ENCODE data around the gene MPV17L2. TPM values are rescaled to one million over a fixed set of nuclear protein-coding genes. Genes with fewer than 3 reads are reported as not detected.

The MPV17L2 gene
- total and polyA plus RNA-seq, 2 experiments from 2014 or later: 38.7 to 81.3 TPM

DNA sequence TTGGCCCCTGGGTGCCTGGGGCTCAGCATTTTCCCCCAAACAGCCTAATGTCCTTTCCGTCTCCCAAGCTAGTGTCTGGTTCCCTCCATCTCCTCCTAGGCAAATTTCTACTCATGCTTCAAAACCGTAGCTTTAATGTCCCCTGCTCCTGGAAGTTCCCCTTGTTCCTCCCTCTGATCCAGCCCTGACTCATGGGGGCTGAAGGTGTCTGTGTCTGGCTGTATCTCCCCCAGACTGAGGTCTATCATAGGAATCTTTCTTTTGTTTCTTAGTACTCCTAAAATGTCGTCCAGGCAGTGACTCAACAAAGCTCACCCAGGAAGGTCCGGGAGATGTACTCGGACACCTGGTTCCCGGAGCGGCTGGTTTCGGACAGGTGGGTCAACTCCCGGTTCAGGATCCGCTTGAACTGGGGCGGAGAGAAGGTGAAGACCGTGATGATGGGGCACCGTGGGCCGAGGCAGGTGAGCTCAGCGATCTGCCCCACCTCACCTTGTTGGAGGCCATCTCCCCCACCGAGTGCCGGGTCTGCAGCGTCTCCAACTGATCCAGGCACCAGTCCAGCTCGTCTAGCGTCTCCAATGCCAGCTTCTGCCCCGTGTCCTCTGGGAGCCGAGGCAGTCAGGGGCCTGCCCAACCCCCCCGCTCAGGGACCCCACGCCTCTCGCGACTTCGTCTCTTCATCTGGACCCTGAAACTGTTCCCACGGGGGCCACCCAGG is 27.1 kb downstream of the MPV17L2 start:
- ATAC-seq: no peak
- H3K4me3 ChIP-seq: peak overlapping the region; percentile 50
- no peak overlapping the region for H3K27ac ChIP-seq (ENCODE audit: low read depth)
- peaks cover 16% of the 10 kb centered on the region; the same call in 1 of the 2 replicates for H3F3A ChIP-seq (replicated peaks; ENCODE audit: low read depth)
- H3K27me3 ChIP-seq (ENCODE audit: insufficient read depth): peaks cover 3% of the 10 kb centered on the region
- TF ChIP-seq EZH2 (IDR thresholded peaks at IDR 0.05; ENCODE audit: low read depth, unreplicated experiment) (no peak), POLR2AphosphoS5 (IDR thresholded peaks at IDR 0.05; ENCODE audit: low read depth) (no peak), ZNF331 (CRISPR knock-in tag; IDR thresholded peaks at IDR 0.05; ENCODE audit: low read depth) (no peak), EZH2phosphoT487 (IDR thresholded peaks at IDR 0.05; ENCODE audit: unreplicated experiment) (no peak), NANOG (IDR thresholded peaks at IDR 0.05; ENCODE audit: borderline replicate concordance) (no peak)
- TF ChIP-seq, protein P1, sequence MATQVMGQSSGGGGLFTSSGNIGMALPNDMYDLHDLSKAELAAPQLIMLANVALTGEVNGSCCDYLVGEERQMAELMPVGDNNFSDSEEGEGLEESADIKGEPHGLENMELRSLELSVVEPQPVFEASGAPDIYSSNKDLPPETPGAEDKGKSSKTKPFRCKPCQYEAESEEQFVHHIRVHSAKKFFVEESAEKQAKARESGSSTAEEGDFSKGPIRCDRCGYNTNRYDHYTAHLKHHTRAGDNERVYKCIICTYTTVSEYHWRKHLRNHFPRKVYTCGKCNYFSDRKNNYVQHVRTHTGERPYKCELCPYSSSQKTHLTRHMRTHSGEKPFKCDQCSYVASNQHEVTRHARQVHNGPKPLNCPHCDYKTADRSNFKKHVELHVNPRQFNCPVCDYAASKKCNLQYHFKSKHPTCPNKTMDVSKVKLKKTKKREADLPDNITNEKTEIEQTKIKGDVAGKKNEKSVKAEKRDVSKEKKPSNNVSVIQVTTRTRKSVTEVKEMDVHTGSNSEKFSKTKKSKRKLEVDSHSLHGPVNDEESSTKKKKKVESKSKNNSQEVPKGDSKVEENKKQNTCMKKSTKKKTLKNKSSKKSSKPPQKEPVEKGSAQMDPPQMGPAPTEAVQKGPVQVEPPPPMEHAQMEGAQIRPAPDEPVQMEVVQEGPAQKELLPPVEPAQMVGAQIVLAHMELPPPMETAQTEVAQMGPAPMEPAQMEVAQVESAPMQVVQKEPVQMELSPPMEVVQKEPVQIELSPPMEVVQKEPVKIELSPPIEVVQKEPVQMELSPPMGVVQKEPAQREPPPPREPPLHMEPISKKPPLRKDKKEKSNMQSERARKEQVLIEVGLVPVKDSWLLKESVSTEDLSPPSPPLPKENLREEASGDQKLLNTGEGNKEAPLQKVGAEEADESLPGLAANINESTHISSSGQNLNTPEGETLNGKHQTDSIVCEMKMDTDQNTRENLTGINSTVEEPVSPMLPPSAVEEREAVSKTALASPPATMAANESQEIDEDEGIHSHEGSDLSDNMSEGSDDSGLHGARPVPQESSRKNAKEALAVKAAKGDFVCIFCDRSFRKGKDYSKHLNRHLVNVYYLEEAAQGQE (IDR thresholded peaks at IDR 0.05; ENCODE audit: unreplicated experiment): no peak
- no peaks in the 10 kb centered on the region for H3K36me3 ChIP-seq (ENCODE audit: insufficient read depth)
- Mint-ChIP-seq H3K9me3 (peaks cover 3% of the 10 kb centered on the region; the same call in 1 of the 3 replicates), H3K4me1 (peaks cover 19% of the 10 kb centered on the region), H3K36me3 (ENCODE audit: low read depth) (no peaks in the 10 kb centered on the region), H3K27me3 (ENCODE audit: insufficient read depth, low read depth, poor library complexity) (peaks cover 22% of the 10 kb centered on the region), H3K4me3 (peak overlapping the region; percentile 52), H3K27ac (no peak overlapping the region)
- DNase-seq (ENCODE audit: low spot score): no peak
- peak overlapping the region; percentile 81 for H3K4me2 ChIP-seq
- H3K9me2 ChIP-seq (ENCODE audit: insufficient read depth): no peaks in the 10 kb centered on the region
- no peaks in the 10 kb centered on the region for H3K79me2 ChIP-seq (replicated peaks; ENCODE audit: insufficient read depth)
- peaks cover 7% of the 10 kb centered on the region; the same call in 1 of the 2 replicates for H3K4me1 ChIP-seq (ENCODE audit: insufficient read depth)
- H4K20me1 ChIP-seq (replicated peaks; ENCODE audit: insufficient read depth): no peaks in the 10 kb centered on the region
- peak overlapping the region; percentile 92; the same call in 1 of the 2 replicates for H2AFZ ChIP-seq

DNA sequence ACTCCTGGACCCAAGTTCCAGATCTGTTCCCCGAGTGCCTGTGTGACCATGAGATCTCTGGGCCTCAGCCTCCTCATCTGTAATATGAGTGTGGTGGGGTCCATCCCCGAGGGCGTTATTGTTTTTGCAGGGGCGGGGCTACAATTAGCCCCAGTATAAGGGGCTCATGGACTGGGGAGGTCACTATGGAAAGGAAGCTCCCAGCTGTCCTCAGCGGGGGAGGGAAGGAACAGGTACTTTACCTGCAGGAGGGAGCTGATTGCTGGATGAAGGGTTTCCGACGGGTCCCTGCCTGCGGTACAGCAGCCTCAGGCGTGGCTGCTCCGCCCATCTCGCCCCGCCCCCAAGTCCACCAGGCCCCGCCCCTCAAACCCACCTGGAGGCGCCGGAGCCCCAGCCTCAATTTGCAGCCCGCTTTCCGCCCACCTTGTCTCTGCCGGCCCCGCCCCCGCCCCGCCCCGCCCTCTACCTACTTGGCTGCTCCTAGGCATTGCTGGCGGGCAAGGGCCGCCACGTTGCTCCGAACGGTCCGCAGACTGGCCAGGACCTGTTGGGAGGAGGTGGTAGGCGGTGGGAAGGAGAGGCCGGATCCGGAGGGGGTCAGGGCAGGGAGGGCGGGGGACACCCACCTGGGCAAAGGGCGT is 27.7 kb downstream of the MPV17L2 start:
- no peaks in the 10 kb centered on the region for H3K79me2 ChIP-seq (replicated peaks; ENCODE audit: insufficient read depth)
- peaks cover 3% of the 10 kb centered on the region; the same call in 1 of the 3 replicates for H3K9me3 Mint-ChIP-seq
- no peaks in the 10 kb centered on the region for H3K36me3 Mint-ChIP-seq (ENCODE audit: low read depth)
- H3K4me3 ChIP-seq: peak overlapping the region; percentile 50
- peaks cover 18% of the 10 kb centered on the region; the same call in 1 of the 2 replicates for H3F3A ChIP-seq (replicated peaks; ENCODE audit: low read depth)
- H3K27ac ChIP-seq (ENCODE audit: low read depth): no peak overlapping the region
- peak overlapping the region; percentile 60 for H3K4me3 Mint-ChIP-seq
- peak; percentile 95 for DNase-seq (ENCODE audit: low spot score)
- no peaks in the 10 kb centered on the region for H3K9me2 ChIP-seq (ENCODE audit: insufficient read depth)
- H3K36me3 ChIP-seq (ENCODE audit: insufficient read depth): no peaks in the 10 kb centered on the region
- peak; percentile 18 for ATAC-seq
- peaks cover 25% of the 10 kb centered on the region for H3K4me1 Mint-ChIP-seq
- H3K27ac Mint-ChIP-seq: no peak overlapping the region
- H3K4me2 ChIP-seq: peak overlapping the region; percentile 81
- H3K27me3 Mint-ChIP-seq (ENCODE audit: insufficient read depth, low read depth, poor library complexity): peaks cover 29% of the 10 kb centered on the region
- H3K27me3 ChIP-seq (ENCODE audit: insufficient read depth): peaks cover 10% of the 10 kb centered on the region
- peak overlapping the region; percentile 92; the same call in 1 of the 2 replicates for H2AFZ ChIP-seq
- peaks cover 13% of the 10 kb centered on the region; the same call in 1 of the 2 replicates for H3K4me1 ChIP-seq (ENCODE audit: insufficient read depth)
- no peaks in the 10 kb centered on the region for H4K20me1 ChIP-seq (replicated peaks; ENCODE audit: insufficient read depth)
- TF ChIP-seq, protein P2, sequence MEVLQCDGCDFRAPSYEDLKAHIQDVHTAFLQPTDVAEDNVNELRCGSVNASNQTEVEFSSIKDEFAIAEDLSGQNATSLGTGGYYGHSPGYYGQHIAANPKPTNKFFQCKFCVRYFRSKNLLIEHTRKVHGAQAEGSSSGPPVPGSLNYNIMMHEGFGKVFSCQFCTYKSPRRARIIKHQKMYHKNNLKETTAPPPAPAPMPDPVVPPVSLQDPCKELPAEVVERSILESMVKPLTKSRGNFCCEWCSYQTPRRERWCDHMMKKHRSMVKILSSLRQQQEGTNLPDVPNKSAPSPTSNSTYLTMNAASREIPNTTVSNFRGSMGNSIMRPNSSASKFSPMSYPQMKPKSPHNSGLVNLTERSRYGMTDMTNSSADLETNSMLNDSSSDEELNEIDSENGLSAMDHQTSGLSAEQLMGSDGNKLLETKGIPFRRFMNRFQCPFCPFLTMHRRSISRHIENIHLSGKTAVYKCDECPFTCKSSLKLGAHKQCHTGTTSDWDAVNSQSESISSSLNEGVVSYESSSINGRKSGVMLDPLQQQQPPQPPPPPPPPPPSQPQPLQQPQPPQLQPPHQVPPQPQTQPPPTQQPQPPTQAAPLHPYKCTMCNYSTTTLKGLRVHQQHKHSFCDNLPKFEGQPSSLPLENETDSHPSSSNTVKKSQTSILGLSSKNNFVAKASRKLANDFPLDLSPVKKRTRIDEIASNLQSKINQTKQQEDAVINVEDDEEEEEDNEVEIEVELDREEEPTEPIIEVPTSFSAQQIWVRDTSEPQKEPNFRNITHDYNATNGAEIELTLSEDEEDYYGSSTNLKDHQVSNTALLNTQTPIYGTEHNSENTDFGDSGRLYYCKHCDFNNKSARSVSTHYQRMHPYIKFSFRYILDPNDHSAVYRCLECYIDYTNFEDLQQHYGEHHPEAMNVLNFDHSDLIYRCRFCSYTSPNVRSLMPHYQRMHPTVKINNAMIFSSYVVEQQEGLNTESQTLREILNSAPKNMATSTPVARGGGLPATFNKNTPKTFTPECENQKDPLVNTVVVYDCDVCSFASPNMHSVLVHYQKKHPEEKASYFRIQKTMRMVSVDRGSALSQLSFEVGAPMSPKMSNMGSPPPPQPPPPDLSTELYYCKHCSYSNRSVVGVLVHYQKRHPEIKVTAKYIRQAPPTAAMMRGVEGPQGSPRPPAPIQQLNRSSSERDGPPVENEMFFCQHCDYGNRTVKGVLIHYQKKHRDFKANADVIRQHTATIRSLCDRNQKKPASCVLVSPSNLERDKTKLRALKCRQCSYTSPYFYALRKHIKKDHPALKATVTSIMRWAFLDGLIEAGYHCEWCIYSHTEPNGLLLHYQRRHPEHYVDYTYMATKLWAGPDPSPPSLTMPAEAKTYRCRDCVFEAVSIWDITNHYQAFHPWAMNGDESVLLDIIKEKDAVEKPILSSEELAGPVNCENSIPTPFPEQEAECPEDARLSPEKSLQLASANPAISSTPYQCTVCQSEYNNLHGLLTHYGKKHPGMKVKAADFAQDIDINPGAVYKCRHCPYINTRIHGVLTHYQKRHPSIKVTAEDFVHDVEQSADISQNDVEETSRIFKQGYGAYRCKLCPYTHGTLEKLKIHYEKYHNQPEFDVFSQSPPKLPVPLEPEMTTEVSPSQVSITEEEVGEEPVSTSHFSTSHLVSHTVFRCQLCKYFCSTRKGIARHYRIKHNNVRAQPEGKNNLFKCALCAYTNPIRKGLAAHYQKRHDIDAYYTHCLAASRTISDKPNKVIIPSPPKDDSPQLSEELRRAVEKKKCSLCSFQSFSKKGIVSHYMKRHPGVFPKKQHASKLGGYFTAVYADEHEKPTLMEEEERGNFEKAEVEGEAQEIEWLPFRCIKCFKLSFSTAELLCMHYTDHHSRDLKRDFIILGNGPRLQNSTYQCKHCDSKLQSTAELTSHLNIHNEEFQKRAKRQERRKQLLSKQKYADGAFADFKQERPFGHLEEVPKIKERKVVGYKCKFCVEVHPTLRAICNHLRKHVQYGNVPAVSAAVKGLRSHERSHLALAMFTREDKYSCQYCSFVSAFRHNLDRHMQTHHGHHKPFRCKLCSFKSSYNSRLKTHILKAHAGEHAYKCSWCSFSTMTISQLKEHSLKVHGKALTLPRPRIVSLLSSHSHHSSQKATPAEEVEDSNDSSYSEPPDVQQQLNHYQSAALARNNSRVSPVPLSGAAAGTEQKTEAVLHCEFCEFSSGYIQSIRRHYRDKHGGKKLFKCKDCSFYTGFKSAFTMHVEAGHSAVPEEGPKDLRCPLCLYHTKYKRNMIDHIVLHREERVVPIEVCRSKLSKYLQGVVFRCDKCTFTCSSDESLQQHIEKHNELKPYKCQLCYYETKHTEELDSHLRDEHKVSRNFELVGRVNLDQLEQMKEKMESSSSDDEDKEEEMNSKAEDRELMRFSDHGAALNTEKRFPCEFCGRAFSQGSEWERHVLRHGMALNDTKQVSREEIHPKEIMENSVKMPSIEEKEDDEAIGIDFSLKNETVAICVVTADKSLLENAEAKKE (CRISPR knock-in tag; IDR thresholded peaks at IDR 0.05): no peak
- TF ChIP-seq EZH2phosphoT487 (IDR thresholded peaks at IDR 0.05; ENCODE audit: unreplicated experiment): no peak
- peak; percentile 85 for TF ChIP-seq POLR2AphosphoS5 (IDR thresholded peaks at IDR 0.05; ENCODE audit: low read depth)
- no peak for TF ChIP-seq ZNF114 (CRISPR knock-in tag; IDR thresholded peaks at IDR 0.05)
- TF ChIP-seq NANOG (IDR thresholded peaks at IDR 0.05; ENCODE audit: borderline replicate concordance): no peak

Data from GM23338 (cell line).